IPS-NIHi7 (cell line): ENCODE results near the gene NUDT12.

Experiments used
- DNase-seq: peaks from one replicate; pipeline ENCODE4 v3.0.0; 2012; ENCODE audit warnings: mixed read lengths; ENCODE audit errors: extremely low spot score

NUDT12 gene

GRCh38 chr5:103562453-103563157, at the start of gene NUDT12:
TSS of gene NUDT12 (minus strand) at chr5:103562789. CDS start at chr5:103560248, 2,541 bp downstream.
- DNase-seq, result peak; percentile 90

- DNase-seq, result no peak
Observed at GRCh38 chr5:103607346-103607745, 44.8 kb upstream of the NUDT12 start.

GRCh38 chr5:103605277-103605676, 42.7 kb upstream of the NUDT12 start:
- peak; percentile 12 for DNase-seq

GRCh38 chr5:103602438-103602837, 39.8 kb upstream of the NUDT12 start:
- DNase-seq, result no peak

GRCh38 chr5:103601314-103601713, 38.7 kb upstream of the NUDT12 start:
- DNase-seq, result no peak

- no peak for DNase-seq
Observed at GRCh38 chr5:103600086-103600485, 37.5 kb upstream of the NUDT12 start.

GRCh38 chr5:103598997-103599566, 36.5 kb upstream of the NUDT12 start:
- DNase-seq, result no peak

- no peak for DNase-seq
Observed at GRCh38 chr5:103590221-103590620, 27.6 kb upstream of the NUDT12 start.

- DNase-seq, result no peak
Observed at GRCh38 chr5:103589776-103590175, 27.2 kb upstream of the NUDT12 start.

GRCh38 chr5:103589357-103589756, 26.8 kb upstream of the NUDT12 start:
- DNase-seq, result no peak

GRCh38 chr5:103587185-103587748, 24.7 kb upstream of the NUDT12 start:
- no peak for DNase-seq

- DNase-seq, result peak; percentile 18
Observed at GRCh38 chr5:103582364-103582763, 19.8 kb upstream of the NUDT12 start.

GRCh38 chr5:103573411-103573810, 10.8 kb upstream of the NUDT12 start:
- peak; percentile 45 for DNase-seq

- DNase-seq, result no peak
Observed at GRCh38 chr5:103572454-103572853, 9.9 kb upstream of the NUDT12 start.

- no peak for DNase-seq
Observed at GRCh38 chr5:103571730-103572129, 9.1 kb upstream of the NUDT12 start.

GRCh38 chr5:103569313-103570060, 6.9 kb upstream of the NUDT12 start:
- DNase-seq, result no peak

- DNase-seq, result no peak
Observed at GRCh38 chr5:103565719-103566118, 3.1 kb upstream of the NUDT12 start.

GRCh38 chr5:103561685-103562452, 720 bp downstream of the NUDT12 start:
- DNase-seq, result no peak

GRCh38 chr5:103560826-103561225, 1.8 kb downstream of the NUDT12 start:
- DNase-seq, result no peak

- DNase-seq, result no peak
Observed at GRCh38 chr5:103546858-103547257, 15.7 kb downstream of the NUDT12 start.

GRCh38 chr5:103542441-103542840, 20.1 kb downstream of the NUDT12 start:
- DNase-seq, result no peak

- DNase-seq, result no peak
Observed at GRCh38 chr5:103541569-103541968, 21.0 kb downstream of the NUDT12 start.
